GM13977 (cell line): ENCODE data around the gene ACAD11.
"Not testable (repeated sequence)": the region's sequence is repeated elsewhere in the genome, so short reads cannot be mapped to it uniquely, and the experiment has no call there.

Experiments used
- DNase-seq: peaks from one replicate; pipeline ENCODE4 v3.0.0; 2012; ENCODE audit warnings: low spot score
- CTCF ChIP-seq: IDR thresholded peaks from 2 replicates; pipeline ENCODE4 v1.5.1; 2012; ENCODE audit warnings: mild to moderate bottlenecking, control low read depth; ENCODE audit not compliant: insufficient read depth; ENCODE audit errors: extremely low read depth, missing control alignments
- in situ Hi-C: fragments of 300-500 bp; cut with MboI; formaldehyde crosslinking; loops from one replicate; pipeline ENCODE4 v1.12.0; 2022; ENCODE audit warnings: low sequenced_read_pairs, low pct_unique_long_range_greater_than_20kb, mixed read lengths, inconsistent platforms; ENCODE audit not compliant: unreplicated experiment

Gene ACAD11

DNA sequence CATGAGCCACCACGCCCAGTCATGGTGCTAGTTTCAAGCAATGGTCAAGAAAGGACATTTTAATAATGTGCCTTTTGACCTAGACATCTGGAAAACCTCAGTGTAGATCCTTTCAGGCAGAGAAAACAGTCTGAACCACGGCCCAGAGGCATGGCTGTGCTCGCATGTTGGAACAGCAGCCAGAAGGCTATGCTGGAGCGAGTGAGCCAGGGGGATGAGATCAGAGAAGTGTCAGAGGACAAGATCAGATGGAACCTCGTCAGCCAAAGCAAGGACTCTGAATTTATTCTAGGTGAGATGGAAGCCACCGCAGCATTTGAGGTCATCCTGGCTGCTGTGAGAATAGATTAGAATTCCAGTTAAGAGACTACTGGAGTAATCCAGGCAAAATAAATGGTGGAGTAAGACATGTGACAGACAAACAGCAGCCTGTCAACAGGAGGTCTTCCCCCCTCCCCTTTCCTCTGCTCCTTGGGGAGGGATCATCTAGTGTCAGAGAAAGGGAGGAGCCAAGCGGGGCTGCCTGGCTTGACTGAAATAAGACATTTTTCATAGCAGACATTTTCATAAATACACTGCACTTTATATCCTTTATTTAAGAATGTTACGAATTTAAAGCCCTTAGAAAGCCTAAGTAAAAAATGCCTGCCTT lies 103.0 kb downstream of the ACAD11 start:
- TF ChIP-seq CTCF: no peak
- in situ Hi-C loops: no loop called here
- DNase-seq: no peak

DNA sequence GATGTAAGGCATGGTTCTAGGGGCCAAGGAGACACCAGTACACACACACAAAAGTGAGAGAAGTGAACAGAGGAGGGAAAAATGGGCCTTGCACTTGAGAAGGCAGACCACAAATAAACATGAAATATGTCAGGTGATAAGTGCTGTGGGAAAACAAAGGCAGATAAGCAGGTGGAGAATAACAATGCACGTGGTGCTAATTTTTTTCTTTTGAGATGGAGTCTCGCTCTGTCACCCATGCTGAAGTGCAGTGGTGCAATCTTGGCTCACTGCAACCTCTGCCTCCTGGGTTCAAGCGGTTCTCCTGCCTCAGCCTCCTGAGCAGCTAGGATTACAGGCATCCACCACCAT lies 103.6 kb downstream of the ACAD11 start:
- in situ Hi-C loops, DNase-seq: not testable (repeated sequence)

DNA sequence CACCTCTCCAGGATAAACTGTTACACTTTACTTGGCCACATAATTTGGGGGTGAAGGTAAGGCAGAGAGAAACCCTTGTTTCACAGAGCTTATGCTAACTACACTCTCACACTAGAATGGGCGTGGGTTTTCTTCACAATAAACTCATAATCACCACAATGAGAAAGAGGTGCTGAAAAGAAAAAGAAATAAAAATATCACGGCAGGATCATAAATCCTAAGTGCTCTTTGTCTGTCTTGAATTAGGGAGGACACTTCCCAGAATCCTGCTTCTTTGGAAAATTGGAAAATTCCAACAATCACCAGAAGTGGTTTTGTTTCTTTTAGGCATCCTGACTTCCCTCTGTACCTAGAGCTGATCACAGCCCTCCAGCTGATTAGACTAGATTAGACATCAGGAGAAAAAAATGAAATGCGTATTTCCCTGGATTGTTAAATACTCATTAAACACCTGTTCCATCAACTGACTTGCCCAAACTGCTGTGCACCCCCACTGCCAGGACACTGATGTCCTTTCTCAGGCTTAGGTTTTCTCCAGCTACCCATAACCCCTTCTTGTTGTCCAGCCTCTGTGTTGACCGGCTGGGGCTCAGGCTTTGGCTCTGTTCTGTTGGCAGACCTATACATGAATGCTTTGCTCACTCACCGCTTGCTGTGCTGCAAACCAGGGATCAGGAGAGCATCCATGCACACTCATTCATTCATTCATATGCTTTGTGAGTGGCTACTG lies 104.1 kb downstream of the ACAD11 start:
- no peak for DNase-seq
- no peak for TF ChIP-seq CTCF
- in situ Hi-C loops: no loop called here

DNA sequence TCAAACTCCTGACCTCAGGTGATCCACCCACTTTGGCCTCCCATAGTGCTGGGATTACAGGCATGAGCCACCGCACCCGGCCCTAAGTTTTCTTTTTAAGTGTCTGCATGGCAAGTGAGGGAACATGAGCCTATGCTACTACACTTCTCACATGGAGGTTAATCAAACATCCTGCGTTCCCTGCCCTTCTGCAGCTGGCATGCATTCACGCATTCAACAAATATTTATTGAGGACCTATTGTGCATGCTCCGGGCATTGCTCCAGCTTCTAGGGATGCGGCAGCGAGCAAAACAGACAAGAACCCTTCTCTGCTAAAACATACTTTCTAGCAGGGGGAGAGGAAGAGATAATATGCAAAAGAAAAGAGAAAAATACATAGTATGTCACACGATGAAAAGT lies 105.2 kb downstream of the ACAD11 start:
- no peak for TF ChIP-seq CTCF
- in situ Hi-C loops: no loop called here
- DNase-seq: no peak

DNA sequence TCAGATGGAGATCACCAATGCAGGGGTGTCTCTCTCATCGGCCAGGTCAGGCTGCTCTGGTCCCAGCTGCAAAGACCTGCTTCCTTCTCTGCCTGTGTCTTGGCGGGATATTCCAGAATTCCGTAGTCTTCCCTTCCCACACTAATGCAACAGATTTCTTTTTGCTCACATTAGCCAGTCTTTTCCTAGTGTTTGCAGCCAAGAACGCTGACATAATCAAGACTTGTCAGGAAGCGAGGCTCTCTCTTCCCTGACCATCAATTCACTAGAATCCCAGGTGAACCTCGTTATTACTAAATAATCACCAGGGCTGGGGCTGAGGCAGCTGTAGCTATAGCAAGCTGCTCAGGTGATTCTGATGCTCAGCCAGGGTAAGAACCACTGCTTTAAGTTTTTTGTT lies 105.8 kb downstream of the ACAD11 start:
- DNase-seq: no peak
- in situ Hi-C loops: no loop called here
- TF ChIP-seq CTCF: no peak

GRCh38 chr3:132550579-132551305 lies 108.9 kb downstream of the ACAD11 start:
- in situ Hi-C loops: no loop called here
- no peak for TF ChIP-seq CTCF
- DNase-seq: no peak
